CD4-positive, alpha-beta T cell treated with Interleukin-12 subunit alpha and Interleukin-12 subunit beta, for 1 hour (primary cell): ENCODE measurements around the gene KISS1.
"Not testable (repeated sequence)": the region's sequence is repeated elsewhere in the genome, so short reads cannot be mapped to it uniquely, and the experiment has no call there.

Experiments
- DNase-seq: peaks from one replicate; pipeline ENCODE4 v3.0.0-alpha.2; 2020

KISS1 gene, protein sequence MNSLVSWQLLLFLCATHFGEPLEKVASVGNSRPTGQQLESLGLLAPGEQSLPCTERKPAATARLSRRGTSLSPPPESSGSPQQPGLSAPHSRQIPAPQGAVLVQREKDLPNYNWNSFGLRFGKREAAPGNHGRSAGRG

DNA sequence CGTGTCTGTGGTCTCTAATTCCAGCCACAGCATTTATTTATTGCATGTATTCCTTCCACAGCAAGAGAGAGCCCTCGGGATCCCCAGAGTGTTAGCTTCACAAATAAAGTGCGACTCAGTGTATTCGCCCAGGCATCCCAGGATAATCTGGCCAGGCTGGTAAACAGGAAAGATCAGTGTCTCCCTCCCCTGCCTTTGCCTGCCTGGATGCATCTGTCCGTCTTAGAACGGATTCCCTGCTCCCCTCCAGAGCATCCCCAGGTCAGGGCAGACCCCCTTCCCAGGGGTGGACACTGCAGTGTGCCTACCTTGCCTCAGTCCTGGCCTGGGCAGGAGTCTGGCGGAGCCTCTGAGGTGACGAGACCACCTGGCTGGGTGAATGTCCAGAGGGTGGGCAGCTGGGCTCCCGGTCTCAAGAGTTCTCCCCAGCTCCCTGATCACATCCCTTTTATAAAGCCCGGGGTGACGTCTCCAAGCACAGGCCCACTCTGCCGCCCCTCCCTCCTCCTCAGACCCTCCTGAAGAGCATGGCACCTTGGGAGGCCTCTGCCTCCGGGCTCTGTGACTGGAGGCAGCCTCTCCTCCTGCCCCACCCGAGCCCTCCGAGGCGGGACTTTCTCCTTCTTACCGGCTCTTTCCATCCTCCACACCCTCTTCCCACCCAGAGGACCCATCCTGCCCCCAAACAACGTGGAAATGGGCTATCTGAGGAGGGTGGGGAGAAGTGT lies at the start of gene KISS1:
KISS1 (minus strand) TSS at position 424 of the 728 bp plus-strand sequence. CDS start 3,615 bp downstream, outside the sequence.
- DNase-seq, result no peak

DNA sequence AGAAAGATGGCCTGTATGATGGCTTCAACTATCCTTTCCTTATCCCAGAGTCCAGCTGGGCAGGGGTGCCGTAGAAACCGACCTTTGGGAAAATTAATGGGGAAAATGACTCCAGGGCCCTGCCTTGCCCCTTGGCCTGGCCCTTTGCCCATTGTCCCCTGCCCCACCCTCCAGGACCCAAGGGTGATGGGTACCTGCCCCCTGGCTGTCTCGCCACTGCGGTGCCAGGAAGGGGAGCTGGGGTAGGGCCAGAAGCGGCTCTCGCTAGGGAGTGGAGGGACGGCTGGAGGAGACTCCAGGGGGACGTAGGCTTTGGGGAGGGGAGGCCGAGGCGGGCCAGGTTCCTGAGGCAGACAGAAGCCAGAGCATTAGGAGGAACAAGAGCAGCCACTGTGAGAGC lies 46.6 kb upstream of the KISS1 start:
- DNase-seq, result no peak

DNA sequence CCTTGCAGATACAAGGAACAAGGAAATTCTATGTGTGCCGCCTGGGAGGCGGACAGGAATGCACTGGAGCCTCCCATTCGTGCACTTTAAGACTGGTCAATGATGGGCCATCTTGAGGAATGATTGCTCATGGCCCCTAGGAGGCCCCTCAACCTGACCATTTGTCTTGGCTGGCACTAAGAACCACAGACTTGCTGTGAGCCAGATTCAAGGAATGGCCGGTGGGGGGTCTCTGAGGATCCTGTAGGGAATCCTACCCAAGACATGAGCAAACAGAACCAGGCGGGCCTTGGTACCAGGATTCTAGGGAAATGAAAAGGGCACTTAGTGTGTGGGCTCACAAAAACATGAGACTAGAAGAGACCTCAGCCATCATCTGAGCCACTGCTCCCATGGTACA lies 45.6 kb upstream of the KISS1 start:
- DNase-seq, result no peak

DNA sequence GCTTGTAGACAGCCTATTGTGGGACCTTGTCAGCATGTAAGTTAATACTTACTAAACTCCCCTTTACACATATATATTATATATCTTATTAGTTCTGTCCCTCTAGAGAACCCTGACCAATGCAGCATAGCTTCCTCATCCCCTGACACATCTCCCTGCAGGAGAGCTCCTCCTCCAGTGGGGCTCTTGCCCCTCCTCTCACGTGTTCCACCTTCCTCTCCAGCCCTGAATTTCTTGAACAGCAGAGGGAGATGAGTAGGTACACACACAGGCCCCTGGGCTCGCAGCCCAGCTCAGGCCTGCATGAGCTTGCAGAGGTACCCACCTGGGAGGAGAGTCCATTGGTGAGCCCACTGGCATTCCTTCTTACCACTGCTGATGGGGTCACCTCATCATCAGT lies 44.8 kb upstream of the KISS1 start:
- no peak for DNase-seq

DNA sequence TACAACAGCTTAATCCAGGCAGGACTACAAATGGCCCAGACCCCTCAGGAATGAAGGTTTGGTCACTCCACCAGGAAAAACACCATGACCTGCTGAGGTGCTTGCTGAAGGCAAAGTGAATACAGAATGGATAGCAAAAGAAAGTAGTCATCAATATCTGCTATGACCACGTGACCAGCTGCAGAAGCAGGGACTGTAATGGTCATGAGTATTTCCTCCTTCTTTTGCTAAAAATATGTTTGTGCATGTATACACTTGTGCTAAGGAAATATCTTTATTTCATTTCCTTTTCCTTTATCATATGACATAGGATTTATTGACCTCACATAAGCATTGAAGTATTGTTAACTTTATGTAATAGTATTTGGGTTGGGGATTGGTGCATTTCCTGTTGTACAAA lies 43.9 kb upstream of the KISS1 start:
- no peak for DNase-seq

DNA sequence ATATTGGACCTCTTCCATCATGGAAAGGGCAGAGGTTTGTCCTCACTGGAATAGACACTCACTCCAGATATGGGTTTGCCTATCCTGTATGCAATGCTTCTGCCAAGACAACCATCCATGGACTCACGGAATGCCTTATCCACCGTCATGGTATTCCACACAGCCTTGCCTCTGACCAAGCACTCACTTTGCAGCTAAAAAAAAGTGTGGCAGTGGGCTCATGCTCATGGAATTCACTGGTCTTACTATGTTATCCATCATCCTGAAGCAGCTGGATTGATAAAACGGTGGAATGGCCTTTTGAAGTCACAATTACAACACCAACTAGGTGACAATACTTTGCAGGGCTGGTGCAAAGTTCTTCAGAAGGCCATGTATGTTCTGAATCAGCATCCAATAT lies 43.1 kb upstream of the KISS1 start:
- not testable (repeated sequence) for DNase-seq

DNA sequence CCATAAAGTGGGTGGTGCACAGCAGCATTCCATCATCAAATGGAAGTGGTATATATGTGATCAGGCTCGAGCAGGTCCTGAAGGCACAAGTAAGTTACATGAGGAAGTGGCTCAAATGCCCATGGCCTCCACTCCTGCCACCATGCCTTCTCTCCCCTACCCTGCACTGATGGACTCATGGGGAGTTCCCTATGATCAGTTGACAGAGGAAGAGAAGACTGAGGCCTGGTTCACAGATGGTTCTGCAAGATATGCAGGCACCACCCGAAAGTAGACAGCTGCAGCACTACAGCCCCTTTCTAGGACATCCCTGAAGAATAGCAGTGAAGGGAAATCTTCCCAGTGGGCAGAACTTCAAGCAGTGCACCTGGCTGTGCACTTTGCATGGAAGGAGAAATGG lies 42.2 kb upstream of the KISS1 start:
- DNase-seq, result not testable (repeated sequence)

DNA sequence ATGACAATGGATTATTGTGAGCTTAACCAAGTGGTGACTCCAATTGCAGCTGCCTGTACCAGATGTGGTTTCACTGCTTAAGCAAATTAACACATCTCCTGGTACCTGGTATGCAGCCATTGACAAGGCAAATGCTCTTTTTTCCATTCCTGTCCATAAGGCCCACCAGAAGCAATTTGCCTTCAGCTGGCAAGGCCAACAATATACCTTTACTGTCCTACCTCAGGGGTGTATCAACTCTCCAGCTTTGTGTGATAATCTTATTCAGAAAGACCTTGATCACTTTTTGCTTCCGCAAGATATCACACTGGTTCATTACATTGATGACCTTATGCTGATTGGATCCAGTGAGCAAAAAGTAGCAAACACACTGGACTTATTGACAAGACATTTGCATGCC lies 41.2 kb upstream of the KISS1 start:
- not testable (repeated sequence) for DNase-seq

DNA sequence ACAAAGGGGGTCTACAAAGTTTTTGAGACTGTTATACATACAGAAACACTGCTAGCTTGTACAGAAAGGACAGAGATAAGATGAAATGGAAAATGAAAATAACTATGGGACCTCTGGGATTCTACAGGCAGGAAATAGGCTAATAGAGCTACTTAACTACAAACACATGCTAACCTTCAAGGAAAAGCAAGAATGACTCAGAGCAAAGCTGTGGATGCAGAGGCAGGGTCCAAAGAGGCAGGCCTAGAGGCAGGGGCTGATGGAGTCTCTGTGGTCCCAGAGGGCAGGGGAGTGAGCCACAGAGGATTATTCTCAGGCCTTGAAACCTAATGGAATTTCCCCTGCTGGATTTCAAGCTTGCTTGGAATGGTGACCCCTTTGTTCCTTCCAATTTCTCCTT lies 36.2 kb upstream of the KISS1 start:
- no peak for DNase-seq

DNA sequence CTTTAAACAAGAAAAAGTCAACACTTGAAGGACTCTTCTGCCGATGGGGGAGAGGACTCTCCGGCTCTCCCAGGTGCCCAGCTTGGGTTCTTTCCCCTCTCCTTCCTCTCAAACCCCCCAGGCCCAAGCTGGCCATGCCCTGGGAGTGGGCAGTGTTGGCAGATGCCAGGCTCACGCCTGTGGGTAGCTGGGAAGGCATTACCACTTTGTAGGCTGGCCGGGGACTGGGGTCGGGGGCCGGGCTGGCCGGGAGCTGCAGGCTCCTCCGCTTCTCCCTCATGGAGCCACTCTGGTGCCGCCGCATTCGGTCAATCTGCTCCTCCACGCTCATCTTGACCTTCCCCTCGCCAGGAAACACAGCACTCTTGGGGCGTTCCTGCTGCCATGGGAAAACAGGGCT lies 33.9 kb upstream of the KISS1 start:
- no peak for DNase-seq

DNA sequence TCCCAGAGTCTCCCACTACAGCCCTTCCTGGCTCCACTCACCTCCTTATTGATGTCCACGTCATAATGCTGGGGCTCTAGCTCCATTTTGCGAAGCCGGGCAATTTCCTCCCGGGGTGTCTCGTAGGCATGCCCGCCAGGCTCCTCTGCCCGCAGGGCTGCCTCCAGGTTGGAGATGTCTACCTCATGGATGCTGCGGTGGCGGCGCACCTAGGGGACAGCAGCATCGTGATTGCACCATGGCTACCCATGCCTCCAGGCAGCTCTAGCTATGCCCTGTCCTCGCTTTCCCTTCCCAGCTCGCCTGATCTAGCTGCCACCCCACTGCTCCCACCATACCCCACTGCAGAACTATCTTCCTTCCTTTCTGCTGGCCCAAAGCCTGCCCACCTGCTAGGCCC lies 32.6 kb upstream of the KISS1 start:
- DNase-seq, result no peak

DNA sequence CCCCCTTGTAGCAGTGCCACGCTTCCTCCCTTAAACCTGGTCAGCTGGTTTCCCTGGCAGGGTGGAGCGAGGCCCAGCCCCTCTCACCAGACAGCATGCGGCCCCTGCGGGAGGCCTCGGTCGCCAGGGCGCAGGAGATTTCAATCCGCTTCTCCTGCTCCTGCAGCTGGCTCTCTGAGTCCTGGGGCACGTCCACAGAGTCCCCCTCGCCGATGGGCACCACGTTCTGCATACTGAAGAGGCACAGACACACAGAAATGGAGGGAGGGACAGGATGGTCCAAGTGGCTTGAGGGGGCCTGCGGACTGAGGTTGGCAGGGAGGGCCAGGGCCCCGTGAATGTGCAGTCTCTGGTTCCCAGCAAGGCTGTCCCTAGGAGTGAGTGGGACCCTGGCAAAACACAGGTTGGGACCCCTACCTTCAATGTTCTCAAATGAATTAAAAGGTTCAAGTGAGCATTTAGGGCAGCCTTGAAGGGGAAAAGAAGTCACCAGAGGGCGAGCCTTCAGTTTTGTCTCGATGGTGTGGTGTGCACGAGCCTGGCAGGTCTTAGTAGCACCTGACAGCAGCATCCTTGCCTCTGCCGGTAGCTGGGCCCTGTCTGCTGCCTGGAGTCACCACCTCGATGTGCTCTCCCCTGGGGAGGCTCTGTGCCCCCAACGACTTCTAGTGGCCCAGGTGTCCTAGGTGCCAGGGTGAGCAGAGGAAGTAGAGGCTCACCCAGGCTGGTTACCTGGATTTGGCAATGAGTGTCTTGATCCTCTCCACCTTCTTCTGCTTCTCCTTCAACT lies 31.9 kb upstream of the KISS1 start:
- DNase-seq, result no peak

DNA sequence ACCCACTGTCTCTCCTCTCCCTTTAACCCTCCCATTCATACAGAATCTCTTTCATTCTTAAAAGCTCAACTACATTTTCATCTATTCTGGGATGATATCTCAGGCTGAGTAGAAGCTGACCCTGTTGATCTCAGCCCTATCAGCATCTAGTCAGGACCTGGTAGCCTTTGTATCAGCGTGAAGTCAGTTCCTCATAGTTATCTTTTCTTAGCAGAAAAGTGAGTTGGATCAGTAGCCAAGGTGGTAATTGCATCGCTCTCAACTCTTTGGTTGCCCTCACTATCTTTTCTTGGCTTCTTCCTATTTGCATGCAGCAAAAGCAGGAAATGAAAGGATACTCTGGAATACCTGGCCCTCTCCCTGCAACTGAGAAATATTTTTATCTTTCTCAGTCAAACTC lies 31.1 kb upstream of the KISS1 start:
- no peak for DNase-seq

DNA sequence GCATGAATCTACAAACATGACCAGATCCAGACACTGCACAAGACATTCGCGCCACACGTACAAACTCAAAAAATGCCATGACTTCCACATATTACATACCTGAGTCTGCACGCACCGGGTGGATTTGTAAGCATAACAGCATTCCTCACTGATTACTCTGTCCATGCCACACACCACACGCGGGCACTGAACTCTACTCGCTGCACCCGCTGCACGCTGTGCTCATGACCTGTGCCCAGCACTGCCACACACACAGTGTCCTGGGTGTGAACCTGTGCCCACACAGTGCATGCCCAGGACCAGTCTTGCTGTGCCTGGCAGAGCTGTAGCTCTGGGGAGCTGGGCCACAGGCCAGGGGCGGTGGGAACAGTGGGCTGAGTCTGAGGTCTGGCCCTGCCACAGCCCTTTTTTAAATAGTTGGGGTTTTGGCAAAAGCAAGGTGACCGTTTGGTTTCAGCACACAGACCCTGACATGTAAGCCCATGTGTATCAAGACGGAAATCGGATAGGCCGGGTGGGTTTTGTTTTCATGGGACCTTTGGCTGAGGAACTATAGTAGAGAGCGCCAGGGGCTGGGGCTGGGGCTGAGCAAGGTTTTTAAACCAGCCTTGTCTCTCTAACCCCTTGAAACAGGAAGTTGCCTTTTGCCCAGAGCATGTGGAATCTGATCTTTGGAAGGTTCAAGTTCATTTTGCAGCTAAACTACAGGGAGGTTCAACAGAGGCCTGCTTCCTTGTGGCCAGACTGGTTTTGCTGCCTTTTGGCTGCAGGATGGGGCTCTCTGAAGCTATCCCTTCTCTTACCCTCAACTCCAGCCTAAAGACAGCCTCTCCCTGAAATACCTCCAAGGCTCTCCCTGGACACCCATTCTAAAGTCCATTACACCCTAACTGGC lies 29.8 kb upstream of the KISS1 start:
- DNase-seq, result no peak

DNA sequence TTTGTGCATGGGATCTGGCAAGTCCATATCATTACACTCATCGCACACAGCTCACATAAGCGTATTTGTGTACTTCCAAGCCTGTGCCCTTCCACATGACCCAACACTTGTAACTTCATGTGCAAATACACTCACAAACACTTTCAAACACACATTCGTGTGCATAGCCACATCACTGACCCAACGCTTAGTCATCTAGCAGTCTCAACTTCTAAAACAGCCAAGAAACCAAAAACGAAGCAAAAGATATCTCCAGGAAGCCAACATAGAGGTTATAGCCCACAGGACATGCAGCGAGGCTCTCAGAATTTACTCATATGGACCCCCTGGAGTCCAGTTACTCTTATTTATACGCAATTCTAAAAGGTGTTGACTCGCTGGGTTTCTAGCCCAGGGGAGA lies 28.4 kb upstream of the KISS1 start:
- DNase-seq, result no peak

DNA sequence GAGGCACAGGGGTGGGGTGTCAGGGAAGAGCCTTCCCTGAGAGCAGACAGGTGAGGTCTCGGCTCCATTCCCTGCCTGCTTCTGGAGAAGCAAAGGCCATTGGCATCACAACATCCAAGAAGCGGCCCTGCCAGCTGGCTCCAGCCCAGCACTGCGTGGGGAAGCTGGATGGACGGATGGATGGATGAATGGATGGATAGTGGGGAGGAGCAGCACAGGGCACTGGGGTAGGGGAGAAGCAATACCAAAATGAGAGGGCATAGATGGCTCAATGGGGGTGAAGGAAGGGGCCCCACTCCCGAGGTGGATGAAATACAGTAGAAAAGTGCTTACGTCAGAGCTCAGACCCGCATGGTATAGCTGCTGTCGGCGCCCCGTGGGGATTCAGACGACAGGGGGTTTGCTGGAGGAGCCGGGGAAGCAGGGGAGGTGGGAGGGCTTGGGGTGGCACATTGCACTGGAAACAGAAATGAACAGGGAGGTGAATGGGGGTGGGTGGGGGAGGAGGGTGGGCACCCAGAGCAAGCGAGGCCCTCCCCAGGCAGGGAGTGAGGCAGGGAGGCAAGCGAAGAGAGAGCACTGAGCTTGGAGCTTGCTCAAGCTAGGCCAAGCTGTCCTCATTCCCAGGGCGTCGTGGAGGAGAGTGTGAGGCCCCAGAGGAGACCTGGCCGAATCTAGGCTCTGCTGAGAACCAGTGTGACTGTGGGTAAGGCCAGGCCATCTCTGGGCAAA lies 27.0 kb upstream of the KISS1 start:
- no peak for DNase-seq

DNA sequence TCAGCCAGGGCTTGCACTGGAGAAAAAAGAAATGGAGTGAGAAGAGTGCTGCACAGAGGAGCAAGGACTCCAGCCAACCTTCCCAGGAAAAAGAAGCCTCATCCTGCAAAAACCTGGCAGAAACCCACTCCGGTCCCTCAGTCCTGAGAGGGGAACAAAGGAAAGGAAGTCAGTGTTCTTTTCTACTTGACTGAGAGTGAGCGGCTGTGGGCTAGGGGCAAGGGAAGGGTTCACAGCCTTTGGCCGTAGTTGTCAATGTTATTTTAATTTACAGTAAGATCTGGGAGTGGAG lies 26.4 kb upstream of the KISS1 start:
- DNase-seq, result no peak

DNA sequence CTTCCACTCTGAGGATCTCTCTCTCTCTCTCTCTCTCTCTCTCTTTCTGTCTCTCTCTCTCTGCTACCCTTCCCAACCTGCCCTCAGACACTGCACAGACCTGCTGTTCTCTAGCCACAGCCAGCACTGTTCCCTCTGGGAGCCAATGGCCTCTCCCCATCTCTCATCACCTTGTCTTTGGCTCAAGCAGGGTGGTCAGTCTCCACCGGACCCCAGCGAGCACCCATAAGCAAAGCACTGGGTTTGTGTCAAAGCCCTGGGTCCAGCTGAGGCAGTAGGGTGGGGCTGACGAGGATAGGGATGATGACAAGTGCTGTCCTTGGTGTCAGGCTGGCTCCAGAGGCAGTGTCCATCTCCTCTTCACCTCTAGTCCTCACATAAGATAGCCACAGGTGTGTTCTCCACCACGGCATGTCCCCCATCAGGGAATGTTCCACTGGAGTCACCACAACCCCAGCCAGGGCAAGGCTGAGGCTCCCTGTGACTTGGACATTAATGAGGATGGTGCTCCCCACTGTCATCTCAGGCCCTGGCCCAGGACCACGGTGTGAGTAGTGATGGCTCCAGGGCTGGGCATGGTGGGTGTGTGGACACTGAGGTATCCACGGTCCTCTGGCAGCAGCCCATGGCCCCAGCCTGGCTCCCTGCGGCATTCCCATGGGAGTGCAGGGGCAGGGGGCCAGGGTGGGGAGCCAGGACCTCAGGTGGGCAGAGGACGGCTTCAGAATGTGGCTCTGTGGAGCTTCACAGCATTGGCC lies 25.9 kb upstream of the KISS1 start:
- no peak for DNase-seq

DNA sequence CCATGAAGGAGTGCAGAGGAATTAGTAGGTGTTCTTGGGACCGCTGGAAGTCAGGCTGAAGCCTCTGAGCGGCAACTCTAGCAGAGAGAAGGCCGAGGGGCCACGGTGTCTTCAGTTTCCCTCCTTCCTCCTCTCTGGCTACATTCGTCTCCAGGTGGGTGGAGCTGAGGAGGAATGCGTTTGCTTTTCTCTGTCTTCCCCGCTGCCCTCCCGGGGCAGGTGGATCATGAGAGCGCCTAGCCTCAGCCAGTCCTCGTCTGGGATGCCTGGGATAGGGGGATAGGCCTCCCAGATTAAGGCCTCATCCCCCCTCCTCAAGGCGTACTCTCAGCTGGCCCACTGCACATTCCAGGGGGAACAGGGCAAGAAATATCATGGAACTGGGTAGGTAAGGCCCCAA lies 25.0 kb upstream of the KISS1 start:
- DNase-seq, result no peak

DNA sequence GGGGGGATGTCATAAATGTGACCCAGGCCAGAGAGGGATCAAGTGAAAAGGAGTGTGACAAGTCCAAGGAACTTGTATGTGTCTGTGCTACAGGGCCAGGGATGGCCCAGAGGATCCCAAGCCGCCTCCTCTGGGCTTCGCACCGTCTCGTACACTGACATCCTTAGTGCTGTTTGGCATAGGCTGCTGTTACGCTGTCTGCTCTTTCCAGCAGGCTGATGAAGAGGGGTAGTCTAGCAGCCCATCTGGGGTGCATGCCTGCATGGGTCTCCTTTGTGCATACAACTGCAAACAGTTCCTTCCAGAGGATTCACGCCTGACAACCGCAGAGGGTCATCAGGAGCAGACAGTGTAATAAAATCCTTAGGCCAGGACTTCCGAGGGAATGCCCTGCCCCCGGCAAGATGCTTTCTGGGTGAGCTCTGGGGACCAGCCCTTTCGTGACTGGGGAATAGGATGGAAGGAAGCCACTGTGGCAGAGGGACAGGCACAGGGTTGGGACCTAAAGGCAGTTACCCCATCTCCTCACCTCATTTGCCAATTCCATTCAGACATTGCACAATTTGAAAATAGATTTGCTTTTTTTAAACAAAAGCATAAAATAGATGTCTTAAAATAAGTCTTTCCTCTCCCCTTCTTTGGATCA lies 23.8 kb upstream of the KISS1 start:
- DNase-seq, result no peak

DNA sequence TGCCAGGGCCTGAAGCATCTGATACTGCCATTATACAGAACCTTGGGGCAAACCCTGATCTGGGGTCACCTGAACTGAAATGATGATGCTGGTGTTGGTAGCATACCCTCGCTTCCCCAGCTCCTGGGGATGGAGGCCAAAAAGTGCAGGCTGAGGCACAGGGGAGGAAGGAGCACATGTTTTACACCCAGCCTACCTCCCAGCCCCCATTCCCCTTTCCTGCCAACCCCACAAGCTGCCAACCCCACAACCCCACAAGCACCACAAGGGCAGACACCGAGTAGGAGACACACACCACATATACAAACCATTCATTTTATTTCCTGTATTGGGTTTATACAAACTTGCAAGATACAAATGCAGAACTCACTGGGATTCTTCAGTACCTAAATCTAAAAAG lies 22.3 kb upstream of the KISS1 start:
- no peak for DNase-seq

DNA sequence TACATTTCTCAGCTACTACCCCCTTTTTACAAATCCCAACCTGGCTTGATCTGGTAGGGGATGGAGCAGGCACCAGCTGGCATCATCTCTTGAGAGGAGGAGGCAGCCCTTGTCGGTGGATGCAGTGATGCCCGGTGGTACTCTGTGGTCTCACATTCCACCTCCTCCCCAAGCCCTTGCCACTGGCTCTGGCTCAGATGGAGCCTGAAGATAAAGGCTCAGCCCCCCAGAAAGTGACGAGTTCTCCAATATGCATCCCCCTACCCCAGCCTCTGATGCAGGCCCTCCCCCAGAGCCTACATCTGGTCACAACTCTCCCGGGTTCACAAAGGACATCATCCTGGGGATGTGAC lies 21.3 kb upstream of the KISS1 start:
- no peak for DNase-seq
